Measurements from ENCODE around the gene SIRT4.

GRCh38 chr12:120347766-120348165 lies 45.6 kb downstream of the SIRT4 start:
- TF ChIP-seq, protein P1, sequence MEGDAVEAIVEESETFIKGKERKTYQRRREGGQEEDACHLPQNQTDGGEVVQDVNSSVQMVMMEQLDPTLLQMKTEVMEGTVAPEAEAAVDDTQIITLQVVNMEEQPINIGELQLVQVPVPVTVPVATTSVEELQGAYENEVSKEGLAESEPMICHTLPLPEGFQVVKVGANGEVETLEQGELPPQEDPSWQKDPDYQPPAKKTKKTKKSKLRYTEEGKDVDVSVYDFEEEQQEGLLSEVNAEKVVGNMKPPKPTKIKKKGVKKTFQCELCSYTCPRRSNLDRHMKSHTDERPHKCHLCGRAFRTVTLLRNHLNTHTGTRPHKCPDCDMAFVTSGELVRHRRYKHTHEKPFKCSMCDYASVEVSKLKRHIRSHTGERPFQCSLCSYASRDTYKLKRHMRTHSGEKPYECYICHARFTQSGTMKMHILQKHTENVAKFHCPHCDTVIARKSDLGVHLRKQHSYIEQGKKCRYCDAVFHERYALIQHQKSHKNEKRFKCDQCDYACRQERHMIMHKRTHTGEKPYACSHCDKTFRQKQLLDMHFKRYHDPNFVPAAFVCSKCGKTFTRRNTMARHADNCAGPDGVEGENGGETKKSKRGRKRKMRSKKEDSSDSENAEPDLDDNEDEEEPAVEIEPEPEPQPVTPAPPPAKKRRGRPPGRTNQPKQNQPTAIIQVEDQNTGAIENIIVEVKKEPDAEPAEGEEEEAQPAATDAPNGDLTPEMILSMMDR (IDR thresholded peaks at IDR 0.05 in 4 of 5, conservative IDR thresholded peaks at IDR 0.05 in 1 of 5): no peak
- no peak for TF ChIP-seq POLR2A (IDR thresholded peaks at IDR 0.05)

Data from gastrocnemius medialis (tissue), 4 donors.